Measurements from ENCODE around the gene NAT8.

DNA sequence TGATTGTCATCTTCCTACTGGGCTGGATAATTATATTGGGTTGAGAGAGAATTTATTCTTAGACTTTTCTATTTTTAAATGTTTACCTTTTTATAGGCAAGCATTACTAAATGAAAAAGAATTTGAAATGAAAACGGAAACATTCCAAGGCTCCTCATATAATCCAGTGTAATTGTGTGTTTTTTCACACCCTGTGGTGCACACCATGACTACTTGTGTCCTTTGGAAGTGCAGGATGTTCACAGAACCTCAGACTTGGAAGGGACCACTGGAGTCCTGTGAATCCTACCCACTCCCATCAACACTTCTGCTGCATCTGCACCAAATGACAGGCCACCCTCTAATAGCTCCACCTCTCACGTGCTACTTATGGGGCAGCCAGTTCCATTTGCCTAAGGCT is 48.0 kb downstream of the NAT8 start:
- TF ChIP-seq, protein P1, sequence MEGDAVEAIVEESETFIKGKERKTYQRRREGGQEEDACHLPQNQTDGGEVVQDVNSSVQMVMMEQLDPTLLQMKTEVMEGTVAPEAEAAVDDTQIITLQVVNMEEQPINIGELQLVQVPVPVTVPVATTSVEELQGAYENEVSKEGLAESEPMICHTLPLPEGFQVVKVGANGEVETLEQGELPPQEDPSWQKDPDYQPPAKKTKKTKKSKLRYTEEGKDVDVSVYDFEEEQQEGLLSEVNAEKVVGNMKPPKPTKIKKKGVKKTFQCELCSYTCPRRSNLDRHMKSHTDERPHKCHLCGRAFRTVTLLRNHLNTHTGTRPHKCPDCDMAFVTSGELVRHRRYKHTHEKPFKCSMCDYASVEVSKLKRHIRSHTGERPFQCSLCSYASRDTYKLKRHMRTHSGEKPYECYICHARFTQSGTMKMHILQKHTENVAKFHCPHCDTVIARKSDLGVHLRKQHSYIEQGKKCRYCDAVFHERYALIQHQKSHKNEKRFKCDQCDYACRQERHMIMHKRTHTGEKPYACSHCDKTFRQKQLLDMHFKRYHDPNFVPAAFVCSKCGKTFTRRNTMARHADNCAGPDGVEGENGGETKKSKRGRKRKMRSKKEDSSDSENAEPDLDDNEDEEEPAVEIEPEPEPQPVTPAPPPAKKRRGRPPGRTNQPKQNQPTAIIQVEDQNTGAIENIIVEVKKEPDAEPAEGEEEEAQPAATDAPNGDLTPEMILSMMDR (conservative IDR thresholded peaks at IDR 0.05; ENCODE audit: low read depth in 2 of 2): no peak
- TF ChIP-seq JUNB (IDR thresholded peaks at IDR 0.05; ENCODE audit: unreplicated experiment): no peak
- TF ChIP-seq CREB1 (CRISPR knock-in tag; IDR thresholded peaks at IDR 0.05; ENCODE audit: low read depth): no peak
- TF ChIP-seq EZH2 (IDR thresholded peaks at IDR 0.05; ENCODE audit: low read depth, unreplicated experiment): no peak
- TF ChIP-seq POLR2AphosphoS5 (IDR thresholded peaks at IDR 0.05; ENCODE audit: low read depth): no peak
- no peak for TF ChIP-seq NANOG (IDR thresholded peaks at IDR 0.05; ENCODE audit: borderline replicate concordance)
- TF ChIP-seq EZH2phosphoT487 (IDR thresholded peaks at IDR 0.05; ENCODE audit: unreplicated experiment): no peak
- TF ChIP-seq, protein P2, sequence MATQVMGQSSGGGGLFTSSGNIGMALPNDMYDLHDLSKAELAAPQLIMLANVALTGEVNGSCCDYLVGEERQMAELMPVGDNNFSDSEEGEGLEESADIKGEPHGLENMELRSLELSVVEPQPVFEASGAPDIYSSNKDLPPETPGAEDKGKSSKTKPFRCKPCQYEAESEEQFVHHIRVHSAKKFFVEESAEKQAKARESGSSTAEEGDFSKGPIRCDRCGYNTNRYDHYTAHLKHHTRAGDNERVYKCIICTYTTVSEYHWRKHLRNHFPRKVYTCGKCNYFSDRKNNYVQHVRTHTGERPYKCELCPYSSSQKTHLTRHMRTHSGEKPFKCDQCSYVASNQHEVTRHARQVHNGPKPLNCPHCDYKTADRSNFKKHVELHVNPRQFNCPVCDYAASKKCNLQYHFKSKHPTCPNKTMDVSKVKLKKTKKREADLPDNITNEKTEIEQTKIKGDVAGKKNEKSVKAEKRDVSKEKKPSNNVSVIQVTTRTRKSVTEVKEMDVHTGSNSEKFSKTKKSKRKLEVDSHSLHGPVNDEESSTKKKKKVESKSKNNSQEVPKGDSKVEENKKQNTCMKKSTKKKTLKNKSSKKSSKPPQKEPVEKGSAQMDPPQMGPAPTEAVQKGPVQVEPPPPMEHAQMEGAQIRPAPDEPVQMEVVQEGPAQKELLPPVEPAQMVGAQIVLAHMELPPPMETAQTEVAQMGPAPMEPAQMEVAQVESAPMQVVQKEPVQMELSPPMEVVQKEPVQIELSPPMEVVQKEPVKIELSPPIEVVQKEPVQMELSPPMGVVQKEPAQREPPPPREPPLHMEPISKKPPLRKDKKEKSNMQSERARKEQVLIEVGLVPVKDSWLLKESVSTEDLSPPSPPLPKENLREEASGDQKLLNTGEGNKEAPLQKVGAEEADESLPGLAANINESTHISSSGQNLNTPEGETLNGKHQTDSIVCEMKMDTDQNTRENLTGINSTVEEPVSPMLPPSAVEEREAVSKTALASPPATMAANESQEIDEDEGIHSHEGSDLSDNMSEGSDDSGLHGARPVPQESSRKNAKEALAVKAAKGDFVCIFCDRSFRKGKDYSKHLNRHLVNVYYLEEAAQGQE (IDR thresholded peaks at IDR 0.05; ENCODE audit: unreplicated experiment): no peak
- TF ChIP-seq ZNF114 (CRISPR knock-in tag; IDR thresholded peaks at IDR 0.05): no peak
- TF ChIP-seq, protein P3, sequence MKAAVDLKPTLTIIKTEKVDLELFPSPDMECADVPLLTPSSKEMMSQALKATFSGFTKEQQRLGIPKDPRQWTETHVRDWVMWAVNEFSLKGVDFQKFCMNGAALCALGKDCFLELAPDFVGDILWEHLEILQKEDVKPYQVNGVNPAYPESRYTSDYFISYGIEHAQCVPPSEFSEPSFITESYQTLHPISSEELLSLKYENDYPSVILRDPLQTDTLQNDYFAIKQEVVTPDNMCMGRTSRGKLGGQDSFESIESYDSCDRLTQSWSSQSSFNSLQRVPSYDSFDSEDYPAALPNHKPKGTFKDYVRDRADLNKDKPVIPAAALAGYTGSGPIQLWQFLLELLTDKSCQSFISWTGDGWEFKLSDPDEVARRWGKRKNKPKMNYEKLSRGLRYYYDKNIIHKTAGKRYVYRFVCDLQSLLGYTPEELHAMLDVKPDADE (IDR thresholded peaks at IDR 0.05): no peak
- TF ChIP-seq ZNF331 (CRISPR knock-in tag; IDR thresholded peaks at IDR 0.05; ENCODE audit: low read depth): no peak

Measured in GM23338 (cell line).